PC-9 (cell line): ENCODE data around the gene ZBTB21. TPM values are rescaled to one million over a fixed set of nuclear protein-coding genes. Genes with fewer than 3 reads are reported as not detected.
A peak's percentile ranks its signal among the peaks of the same experiment; 100 is the strongest.

ENCODE experiments used
- BruUV-seq: library from RNA; stranded (reverse); fragments of 400-500 nt; replicated peaks from 2 replicates; lab custom pipeline; 2021; lab: Mats Ljungman, UMichigan
- CTCF ChIA-PET: fragments of 300-600 bp; sonication (Branson Sonifier 250); formaldehyde crosslinking; loops from one replicate; lab custom pipeline; 2022; ENCODE audit warnings: antibody characterized with exemption; lab: Charles Lee
- POLR2A ChIA-PET: fragments of 300-600 bp; sonication (Branson Sonifier 250); formaldehyde crosslinking; loops from one replicate; lab custom pipeline; 2022; ENCODE audit warnings: antibody characterized with exemption; ENCODE audit not compliant: unreplicated experiment; lab: Charles Lee
- DNase-seq, 2 experiments: peaks; one replicate each; pipeline versions ENCODE4 v3.0.0 to v3.0.0-alpha.2; 2015 to 2022; ENCODE audit warnings: mixed read lengths in 1 of 2
- H2AFZ ChIP-seq: fragments of 200-600 bp; sonication (generic); 2 replicates; pipeline ENCODE4 v1.8.1; 2017; ENCODE audit warnings: antibody characterized with exemption
- H3F3A ChIP-seq: fragments of 200-600 bp; sonication (generic); 2 replicates; pipeline ENCODE4 v1.8.1; 2017; ENCODE audit warnings: antibody characterized with exemption, mild to moderate bottlenecking, low read depth; ENCODE audit not compliant: insufficient read depth
- H3K27ac ChIP-seq: fragments of 200-600 bp; sonication (generic); 2 replicates; pipeline ENCODE4 v1.6.1; 2016; ENCODE audit warnings: mixed run types
- H3K27me3 ChIP-seq: fragments of 200-600 bp; sonication (generic); 2 replicates; pipeline ENCODE4 v1.6.1; 2016; ENCODE audit warnings: low read depth, mixed run types; ENCODE audit not compliant: insufficient read depth
- H3K36me3 ChIP-seq: fragments of 200-600 bp; sonication (generic); 2 replicates; pipeline ENCODE4 v1.6.1; 2016; ENCODE audit warnings: low read depth, mixed run types
- H3K4me1 ChIP-seq: fragments of 200-600 bp; sonication (generic); replicated peaks from 2 replicates; pipeline ENCODE4 v1.6.1; 2016; ENCODE audit warnings: mixed run types; ENCODE audit not compliant: insufficient read depth
- H3K4me2 ChIP-seq: fragments of 200-600 bp; sonication (generic); 2 replicates; pipeline ENCODE4 v1.6.1; 2017; ENCODE audit warnings: mixed run types
- H3K4me3 ChIP-seq: fragments of 200-600 bp; sonication (generic); 2 replicates; pipeline ENCODE4 v1.6.1; 2016; ENCODE audit warnings: mixed run types
- H3K79me2 ChIP-seq: fragments of 200-600 bp; sonication (generic); 2 replicates; pipeline ENCODE4 v1.6.1; 2017; ENCODE audit warnings: low read depth, mixed run types
- H3K9me2 ChIP-seq: fragments of 200-600 bp; sonication (generic); 2 replicates; pipeline ENCODE4 v1.8.1; 2017; ENCODE audit warnings: mild to moderate bottlenecking; ENCODE audit not compliant: insufficient read depth
- H3K9me3 ChIP-seq: fragments of 200-600 bp; sonication (generic); 2 replicates; pipeline ENCODE4 v1.8.1; 2016; ENCODE audit warnings: low read depth; ENCODE audit not compliant: insufficient read depth
- H4K20me1 ChIP-seq: fragments of 200-600 bp; sonication (generic); 2 replicates; pipeline ENCODE4 v1.8.1; 2017; ENCODE audit not compliant: insufficient read depth
- EZH2 ChIP-seq: fragments of 200-600 bp; sonication (generic); IDR thresholded peaks from 2 replicates; pipeline ENCODE4 v1.8.0; 2017; ENCODE audit warnings: antibody characterized with exemption, low read depth
- intact Hi-C: fragments of 100-400 bp; cut with micrococcal nuclease; formaldehyde crosslinking; loops from one replicate; pipeline ENCODE4 v1.10.0; 2022; ENCODE audit not compliant: unreplicated experiment
- total RNA-seq: library from RNA; stranded (reverse); gene quantifications from 2 replicates; pipeline ENCODE4 v1.2.3, GENCODE V29; 2021
- TF ChIP-seq, protein P1 (sequence below): fragments of 200-600 bp; sonication (generic); conservative IDR thresholded peaks from 2 replicates; pipeline ENCODE4 v1.6.1; 2017; ENCODE audit warnings: mixed run types, antibody characterized with exemption, mild to moderate bottlenecking, moderate library complexity

The ZBTB21 gene
- total RNA-seq, 1 experiment from 2014 or later, result 13.5 TPM

DNA sequence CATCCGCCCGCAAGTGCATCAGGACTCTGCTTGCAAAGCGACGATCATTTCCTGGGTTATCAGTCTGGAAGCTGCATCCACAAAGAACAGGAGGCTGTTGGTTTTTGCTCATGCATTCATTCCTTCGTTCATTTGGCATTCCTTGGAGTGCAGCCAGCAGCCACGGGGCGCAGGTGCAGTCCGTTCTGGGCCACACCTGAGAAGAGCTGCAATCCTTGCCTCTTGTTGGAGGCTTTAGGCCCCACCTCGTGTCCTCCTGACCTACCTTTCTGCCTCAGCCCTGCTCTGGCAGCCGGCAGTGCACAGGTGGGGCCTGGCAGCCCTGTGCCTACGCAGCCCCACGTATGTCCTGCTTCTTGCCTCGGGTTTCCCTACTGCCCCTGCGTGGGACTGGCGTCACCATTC is 36.7 kb downstream of the ZBTB21 start:
- no peaks in the 10 kb centered on the region for H3K9me3 ChIP-seq
- no peaks in the 10 kb centered on the region for H3K27me3 ChIP-seq
- intact Hi-C loops, result no loop called here
- no peak overlapping the region for H3K27ac ChIP-seq
- no peak overlapping the region for H3K4me3 ChIP-seq
- TF ChIP-seq, protein P1, sequence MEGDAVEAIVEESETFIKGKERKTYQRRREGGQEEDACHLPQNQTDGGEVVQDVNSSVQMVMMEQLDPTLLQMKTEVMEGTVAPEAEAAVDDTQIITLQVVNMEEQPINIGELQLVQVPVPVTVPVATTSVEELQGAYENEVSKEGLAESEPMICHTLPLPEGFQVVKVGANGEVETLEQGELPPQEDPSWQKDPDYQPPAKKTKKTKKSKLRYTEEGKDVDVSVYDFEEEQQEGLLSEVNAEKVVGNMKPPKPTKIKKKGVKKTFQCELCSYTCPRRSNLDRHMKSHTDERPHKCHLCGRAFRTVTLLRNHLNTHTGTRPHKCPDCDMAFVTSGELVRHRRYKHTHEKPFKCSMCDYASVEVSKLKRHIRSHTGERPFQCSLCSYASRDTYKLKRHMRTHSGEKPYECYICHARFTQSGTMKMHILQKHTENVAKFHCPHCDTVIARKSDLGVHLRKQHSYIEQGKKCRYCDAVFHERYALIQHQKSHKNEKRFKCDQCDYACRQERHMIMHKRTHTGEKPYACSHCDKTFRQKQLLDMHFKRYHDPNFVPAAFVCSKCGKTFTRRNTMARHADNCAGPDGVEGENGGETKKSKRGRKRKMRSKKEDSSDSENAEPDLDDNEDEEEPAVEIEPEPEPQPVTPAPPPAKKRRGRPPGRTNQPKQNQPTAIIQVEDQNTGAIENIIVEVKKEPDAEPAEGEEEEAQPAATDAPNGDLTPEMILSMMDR, result no peak
- no peak for TF ChIP-seq EZH2
- no peak overlapping the region for H3K4me2 ChIP-seq
- ChIA-PET POLR2A (interaction anchor here (0.5 kb wide), 2 partner anchors 35 to 206 kb away, joined by 4 read pairs; no protein-coding TSS in a partner anchor), CTCF (no interaction called here)
- no peaks in the 10 kb centered on the region for H3K9me2 ChIP-seq
- peak in 1 of 2 experiments; percentile 67 for DNase-seq
- H3K4me1 ChIP-seq, result no peaks in the 10 kb centered on the region
- no peak overlapping the region for H2AFZ ChIP-seq
- H3K36me3 ChIP-seq, result no peaks in the 10 kb centered on the region
- no peaks in the 10 kb centered on the region for H4K20me1 ChIP-seq
- H3K79me2 ChIP-seq, result no peaks in the 10 kb centered on the region
- no TSS peak for BruUV-seq
- no peaks in the 10 kb centered on the region for H3F3A ChIP-seq

DNA sequence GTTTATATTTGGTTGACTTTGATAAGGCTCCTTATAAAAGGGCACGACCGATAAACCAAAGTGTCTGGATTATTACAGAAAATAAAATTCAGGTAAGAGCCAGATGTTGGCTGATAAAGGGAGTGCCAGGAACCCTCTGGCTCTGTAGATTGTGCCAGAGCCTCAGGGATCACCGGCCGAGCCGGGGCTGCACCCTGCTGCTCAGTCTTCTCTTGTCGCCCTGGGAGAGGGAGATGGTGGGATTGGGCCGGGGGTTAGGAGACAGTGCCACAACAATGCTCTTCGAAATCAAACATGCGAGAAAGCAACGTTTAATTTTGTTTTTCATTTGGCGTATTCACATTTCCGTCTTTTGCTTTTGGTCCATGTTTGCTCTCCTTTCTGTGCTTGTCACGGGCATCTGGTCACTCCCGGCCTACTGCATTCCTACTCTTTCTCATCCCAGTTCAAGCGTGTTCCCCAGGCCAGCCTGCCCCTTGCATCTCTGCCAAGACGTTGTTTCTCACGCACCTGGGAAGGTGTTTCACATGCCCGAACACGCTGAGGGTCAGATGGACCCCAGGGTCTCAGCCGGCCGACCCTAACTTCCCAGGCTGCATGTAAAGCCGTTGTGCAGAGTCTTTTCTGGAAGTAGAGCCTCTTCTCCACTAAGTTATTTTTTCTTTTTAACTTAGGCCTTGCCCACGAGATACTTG is 37.5 kb downstream of the ZBTB21 start:
- H2AFZ ChIP-seq, result no peak overlapping the region
- no peaks in the 10 kb centered on the region for H3K79me2 ChIP-seq
- no peaks in the 10 kb centered on the region for H3K9me2 ChIP-seq
- DNase-seq, result no peak
- no peaks in the 10 kb centered on the region for H3K36me3 ChIP-seq
- TF ChIP-seq, protein P1, result no peak
- TF ChIP-seq EZH2, result no peak
- H3K9me3 ChIP-seq, result no peaks in the 10 kb centered on the region
- no peaks in the 10 kb centered on the region for H3K4me1 ChIP-seq
- intact Hi-C loops, result no loop called here
- H3K4me2 ChIP-seq, result no peak overlapping the region
- H3K27me3 ChIP-seq, result no peaks in the 10 kb centered on the region
- no peaks in the 10 kb centered on the region for H3F3A ChIP-seq
- BruUV-seq, result no TSS peak
- no peak overlapping the region for H3K27ac ChIP-seq
- ChIA-PET CTCF (no interaction called here), POLR2A (no interaction called here)
- no peak overlapping the region for H3K4me3 ChIP-seq
- H4K20me1 ChIP-seq, result no peaks in the 10 kb centered on the region

DNA sequence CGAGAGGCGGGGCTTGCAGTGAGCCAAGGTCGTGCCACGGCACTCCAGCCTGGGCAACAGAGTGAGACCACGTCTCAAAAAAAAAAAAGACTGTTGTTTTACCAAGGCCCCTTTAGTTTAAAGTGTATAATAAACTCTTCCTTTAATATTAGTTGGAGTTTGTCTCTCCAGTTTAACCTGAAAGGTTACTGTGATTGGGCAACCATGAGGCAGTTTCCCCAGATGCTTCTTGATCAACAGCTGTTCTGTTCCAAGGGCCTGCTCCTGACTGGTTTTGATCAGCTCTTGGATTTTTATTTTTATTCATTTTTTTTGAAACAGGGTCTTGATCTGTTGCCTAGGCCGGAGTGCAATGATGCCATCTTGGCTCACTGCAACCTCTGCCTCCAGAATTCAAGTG is 38.3 kb downstream of the ZBTB21 start:
- Histone ChIP-seq H3K9me3 (no peaks in the 10 kb centered on the region), H3K36me3 (no peaks in the 10 kb centered on the region), H2AFZ (no peak overlapping the region), H3F3A (no peaks in the 10 kb centered on the region), H3K4me2 (no peak overlapping the region), H3K27me3 (no peaks in the 10 kb centered on the region), H4K20me1 (no peaks in the 10 kb centered on the region), H3K4me3 (no peak overlapping the region), H3K79me2 (no peaks in the 10 kb centered on the region), H3K9me2 (no peaks in the 10 kb centered on the region), H3K27ac (no peak overlapping the region), H3K4me1 (no peaks in the 10 kb centered on the region)
- intact Hi-C loops, result no loop called here
- POLR2A ChIA-PET, result no interaction called here
- no peak for DNase-seq
- BruUV-seq, result no TSS peak
- no peak for TF ChIP-seq EZH2
- TF ChIP-seq, protein P1, result no peak
- CTCF ChIA-PET, result no interaction called here
